ENCODE data around the gene RNF217. TPM values are rescaled to one million over a fixed set of nuclear protein-coding genes. Genes with fewer than 3 reads are reported as not detected.

Gene RNF217
- total and polyA plus RNA-seq, 2 donors from 2014 or later = 3.1 to 18.7 TPM

DNA sequence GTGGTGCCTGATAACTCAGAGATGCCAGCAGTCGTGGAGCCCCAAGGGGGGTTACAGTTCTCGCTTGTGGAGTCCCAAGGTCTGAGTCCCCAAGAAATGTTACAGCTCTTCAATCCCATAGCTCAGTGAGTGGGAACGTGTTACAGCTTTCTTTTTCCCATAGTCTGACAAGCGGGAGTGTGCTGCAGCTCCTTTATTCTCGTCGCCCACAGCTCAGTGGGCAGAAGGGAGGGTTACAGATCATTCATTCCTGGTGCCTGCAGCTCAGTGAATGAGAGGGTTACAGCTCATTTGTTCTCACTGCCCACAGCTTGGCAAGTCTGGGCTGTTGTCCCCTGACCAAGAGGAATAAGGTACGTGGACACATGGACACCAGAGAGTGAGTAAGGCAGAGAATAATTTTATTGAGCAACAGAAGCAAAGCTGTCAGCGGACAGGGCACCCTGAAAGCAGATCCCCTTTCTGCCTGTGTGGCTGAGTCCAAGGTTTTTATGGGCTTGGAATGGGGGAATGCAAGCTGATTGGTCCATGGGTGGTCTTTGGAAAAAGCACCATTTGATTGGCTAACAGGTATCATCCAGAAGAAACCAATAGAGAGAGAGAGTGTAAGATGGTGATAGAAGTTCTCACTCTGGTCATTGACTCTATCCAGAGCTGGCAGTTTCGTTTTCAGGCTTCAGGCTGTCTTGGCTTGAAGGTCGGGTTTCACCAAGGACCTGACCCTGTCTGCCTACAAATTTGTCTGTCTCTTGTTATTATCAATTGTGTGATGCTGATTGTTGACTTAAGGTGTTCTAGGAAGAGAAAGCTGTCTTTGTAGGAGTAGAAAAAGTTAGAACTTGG, 16.4 kb downstream of the RNF217 start:
- Histone ChIP-seq H3K36me3 (ENCODE audit: control insufficient read depth in 2 of 3, insufficient read depth in 3 of 3, low read length in 3 of 3) (peaks cover 4% of the 10 kb centered on the region in 3 donors), H3K9ac (ENCODE audit: low read length in 3 of 3) (no peak overlapping the region), H3K27ac (ENCODE audit: low read depth in 2 of 2, low read length in 2 of 2) (no peak overlapping the region), H3K4me3 (ENCODE audit: low read length in 3 of 3) (no peak overlapping the region), H3K27me3 (ENCODE audit: control insufficient read depth, insufficient read depth, low read length) (no peaks in the 10 kb centered on the region), H3K4me1 (ENCODE audit: control insufficient read depth in 2 of 3, insufficient read depth in 2 of 3, low read depth in 1 of 3, low read length in 3 of 3) (no peaks in the 10 kb centered on the region), H3K9me3 (ENCODE audit: control insufficient read depth in 2 of 3, insufficient read depth in 1 of 3, low read length in 3 of 3) (peaks cover 0 to 11% (median 0%) of the 10 kb centered on the region in 3 donors)
- intact Hi-C loops (cut with DNase I) = no loop called here
- DNase-seq = no peak
- TF ChIP-seq, protein P1, sequence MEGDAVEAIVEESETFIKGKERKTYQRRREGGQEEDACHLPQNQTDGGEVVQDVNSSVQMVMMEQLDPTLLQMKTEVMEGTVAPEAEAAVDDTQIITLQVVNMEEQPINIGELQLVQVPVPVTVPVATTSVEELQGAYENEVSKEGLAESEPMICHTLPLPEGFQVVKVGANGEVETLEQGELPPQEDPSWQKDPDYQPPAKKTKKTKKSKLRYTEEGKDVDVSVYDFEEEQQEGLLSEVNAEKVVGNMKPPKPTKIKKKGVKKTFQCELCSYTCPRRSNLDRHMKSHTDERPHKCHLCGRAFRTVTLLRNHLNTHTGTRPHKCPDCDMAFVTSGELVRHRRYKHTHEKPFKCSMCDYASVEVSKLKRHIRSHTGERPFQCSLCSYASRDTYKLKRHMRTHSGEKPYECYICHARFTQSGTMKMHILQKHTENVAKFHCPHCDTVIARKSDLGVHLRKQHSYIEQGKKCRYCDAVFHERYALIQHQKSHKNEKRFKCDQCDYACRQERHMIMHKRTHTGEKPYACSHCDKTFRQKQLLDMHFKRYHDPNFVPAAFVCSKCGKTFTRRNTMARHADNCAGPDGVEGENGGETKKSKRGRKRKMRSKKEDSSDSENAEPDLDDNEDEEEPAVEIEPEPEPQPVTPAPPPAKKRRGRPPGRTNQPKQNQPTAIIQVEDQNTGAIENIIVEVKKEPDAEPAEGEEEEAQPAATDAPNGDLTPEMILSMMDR (IDR thresholded peaks at IDR 0.05; ENCODE audit: borderline replicate concordance, extremely low read depth, insufficient read depth) = no peak
- no peak for FAIRE-seq

- no peak for DNase-seq
- intact Hi-C loops (cut with DNase I) = no loop called here
Observed at GRCh38 chr6:124979294-124979678, 17.0 kb downstream of the RNF217 start.

GRCh38 chr6:124982669-124983068, 20.4 kb downstream of the RNF217 start:
- Histone ChIP-seq H3K9ac (ENCODE audit: low read length in 3 of 3) (no peak overlapping the region), H3K9me3 (ENCODE audit: control insufficient read depth in 2 of 3, insufficient read depth in 1 of 3, low read length in 3 of 3) (peaks cover 0 to 11% (median 0%) of the 10 kb centered on the region in 3 donors), H3K4me3 (ENCODE audit: low read length in 3 of 3) (no peak overlapping the region), H3K27me3 (ENCODE audit: control insufficient read depth, insufficient read depth, low read length) (no peaks in the 10 kb centered on the region), H3K4me1 (ENCODE audit: control insufficient read depth in 2 of 3, insufficient read depth in 2 of 3, low read depth in 1 of 3, low read length in 3 of 3) (no peaks in the 10 kb centered on the region), H3K36me3 (ENCODE audit: control insufficient read depth in 2 of 3, insufficient read depth in 3 of 3, low read length in 3 of 3) (peaks cover 4% of the 10 kb centered on the region in 3 donors), H3K27ac (ENCODE audit: low read depth in 2 of 2, low read length in 2 of 2) (no peak overlapping the region)
- no peak for DNase-seq
- intact Hi-C loops (cut with DNase I) = no loop called here
- TF ChIP-seq, protein P1 (IDR thresholded peaks at IDR 0.05; ENCODE audit: borderline replicate concordance, extremely low read depth, insufficient read depth) = no peak
- FAIRE-seq = no peak

More at GRCh38 chr6:124979294-124979678, 17.0 kb downstream of the RNF217 start:
- Histone ChIP-seq H3K36me3 (ENCODE audit: control insufficient read depth in 2 of 3, insufficient read depth in 3 of 3, low read length in 3 of 3) (peaks cover 4% of the 10 kb centered on the region in 3 donors), H3K27ac (ENCODE audit: low read depth in 2 of 2, low read length in 2 of 2) (no peak overlapping the region), H3K27me3 (ENCODE audit: control insufficient read depth, insufficient read depth, low read length) (no peaks in the 10 kb centered on the region), H3K9me3 (ENCODE audit: control insufficient read depth in 2 of 3, insufficient read depth in 1 of 3, low read length in 3 of 3) (peaks cover 0 to 11% (median 0%) of the 10 kb centered on the region in 3 donors), H3K4me1 (ENCODE audit: control insufficient read depth in 2 of 3, insufficient read depth in 2 of 3, low read depth in 1 of 3, low read length in 3 of 3) (no peaks in the 10 kb centered on the region), H3K9ac (ENCODE audit: low read length in 3 of 3) (no peak overlapping the region), H3K4me3 (ENCODE audit: low read length in 3 of 3) (no peak overlapping the region)
- no peak for FAIRE-seq
- TF ChIP-seq, protein P1 (IDR thresholded peaks at IDR 0.05; ENCODE audit: borderline replicate concordance, extremely low read depth, insufficient read depth) = no peak

Measured in kidney (tissue), 14 donors.